Gastroesophageal sphincter (tissue), 4 donors: Measurements from ENCODE around the gene GRM7. TPM values are rescaled to one million over a fixed set of nuclear protein-coding genes. Genes with fewer than 3 reads are reported as not detected.

Experiments used
- ATAC-seq: fragments of 150-250 bp; one replicate; pipeline ENCODE4 v1.9.1; 2016; ENCODE audit warnings: mild to moderate bottlenecking, moderate library complexity
- H3K27ac ChIP-seq, 4 donors: fragments of 200-600 bp; sonication (generic) in 3 of 4; 1 replicate in 3 of 4; 2 replicates in 1 of 4; pipeline ENCODE4 v1.5.1; 2016 to 2019
- H3K27me3 ChIP-seq: fragments of 200-600 bp; sonication (generic); one replicate; pipeline ENCODE4 v1.5.1; 2019
- H3K36me3 ChIP-seq, 2 donors: fragments of 200-600 bp; sonication (generic); one replicate each; pipeline ENCODE4 v1.5.1; 2019; ENCODE audit warnings: control low read depth in 1 of 2
- H3K4me1 ChIP-seq, 3 donors: fragments of 200-600 bp; sonication (generic); 1 replicate in 2 of 3; 2 replicates in 1 of 3; pipeline ENCODE4 v1.5.1; 2016 to 2019; ENCODE audit warnings: control low read depth in 2 of 3
- H3K4me3 ChIP-seq, 2 donors: fragments of 200-600 bp; sonication (generic); one replicate each; pipeline ENCODE4 v1.5.1; 2019; ENCODE audit warnings: mild to moderate bottlenecking in 1 of 2, moderate library complexity in 1 of 2
- H3K9me3 ChIP-seq, 3 donors: fragments of 200-600 bp; sonication (generic); one replicate each; pipeline ENCODE4 v1.5.1; 2017 to 2019; ENCODE audit warnings: control low read depth in 2 of 3
- EP300 ChIP-seq: sonication (generic); formaldehyde crosslinking; IDR thresholded peaks from one replicate; pipeline ENCODE4 v1.6.1; 2017; ENCODE audit warnings: antibody characterized with exemption, mild to moderate bottlenecking
- POLR2A ChIP-seq, 2 donors: fragments of 450-650 bp; IDR thresholded peaks; one replicate each; pipeline ENCODE4 v1.6.1; 2017; ENCODE audit warnings: antibody characterized with exemption in 2 of 2, mild to moderate bottlenecking in 2 of 2, moderate library complexity in 1 of 2
- POLR2AphosphoS5 ChIP-seq: sonication (generic); formaldehyde crosslinking; IDR thresholded peaks from one replicate; pipeline ENCODE4 v1.6.1; 2017; ENCODE audit warnings: antibody characterized with exemption
- WGBS, 2 donors: methylation state at CpG; one replicate each; pipeline ENCODE4 v1.1.5; 2018; ENCODE audit warnings: low coverage in 1 of 2; 5-methylcytosine and 5-hydroxymethylcytosine counted together
- total RNA-seq, 4 donors: library from RNA; depleted of rRNA; stranded (reverse); fragments of >200 nt; gene quantifications; one replicate each; pipeline ENCODE4 v1.1.0, GENCODE V29; 2016
- TF ChIP-seq, protein P1 (sequence below), 4 experiments: fragments of 200-600 bp in 2 of 4; fragments of 450-650 bp in 2 of 4; sonication (generic) in 1 of 4; IDR thresholded peaks; one replicate each; pipeline ENCODE4 v1.5.1; 2017 to 2019; ENCODE audit warnings: antibody characterized with exemption in 4 of 4, mild to moderate bottlenecking in 2 of 4, moderate library complexity in 2 of 4

GRM7 gene
- total RNA-seq, 4 donors from 2014 or later: 0.40 to 7.6 TPM; not detected in 2

GRCh38 chr3:7650466-7650865 lies 789.6 kb downstream of the GRM7 start:
- H3K9me3 ChIP-seq: no peaks in the 10 kb centered on the region
- no peak for ATAC-seq
- WGBS, 2 donors: 67% methylated on average over 1 of the region's 1 CpG; no CpG with 5 or more reads in 1 of the 2 donors

DNA sequence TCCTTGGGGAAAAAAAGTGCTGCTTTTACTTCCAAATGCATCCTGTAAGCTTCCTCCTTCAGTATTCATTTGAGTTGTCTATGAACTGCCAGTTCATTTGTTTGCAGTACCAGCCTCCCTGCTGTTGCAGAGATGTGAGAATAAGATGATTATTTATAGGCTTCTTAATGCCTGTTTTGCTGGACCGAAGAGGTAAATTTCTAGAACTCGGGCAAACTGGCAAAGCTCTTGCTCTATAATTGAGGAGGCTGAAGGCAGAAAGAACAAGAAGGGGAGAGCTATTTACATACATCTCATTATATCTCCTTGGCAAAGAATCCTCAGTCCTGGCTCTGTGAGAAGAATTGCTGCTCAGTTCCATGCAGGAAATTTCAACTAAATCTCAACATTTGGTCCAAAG lies 790.4 kb downstream of the GRM7 start:
- H3K4me3 ChIP-seq: no peak overlapping the region
- no peak for ATAC-seq
- H3K4me1 ChIP-seq: no peaks in the 10 kb centered on the region
- 38 to 56% methylated on average over 2 of the region's 2 CpGs for WGBS, 2 donors
- TF ChIP-seq EP300 (no peak), POLR2AphosphoS5 (no peak), POLR2A (IDR thresholded peaks at IDR 0.05) (no peak)
- TF ChIP-seq, protein P1, sequence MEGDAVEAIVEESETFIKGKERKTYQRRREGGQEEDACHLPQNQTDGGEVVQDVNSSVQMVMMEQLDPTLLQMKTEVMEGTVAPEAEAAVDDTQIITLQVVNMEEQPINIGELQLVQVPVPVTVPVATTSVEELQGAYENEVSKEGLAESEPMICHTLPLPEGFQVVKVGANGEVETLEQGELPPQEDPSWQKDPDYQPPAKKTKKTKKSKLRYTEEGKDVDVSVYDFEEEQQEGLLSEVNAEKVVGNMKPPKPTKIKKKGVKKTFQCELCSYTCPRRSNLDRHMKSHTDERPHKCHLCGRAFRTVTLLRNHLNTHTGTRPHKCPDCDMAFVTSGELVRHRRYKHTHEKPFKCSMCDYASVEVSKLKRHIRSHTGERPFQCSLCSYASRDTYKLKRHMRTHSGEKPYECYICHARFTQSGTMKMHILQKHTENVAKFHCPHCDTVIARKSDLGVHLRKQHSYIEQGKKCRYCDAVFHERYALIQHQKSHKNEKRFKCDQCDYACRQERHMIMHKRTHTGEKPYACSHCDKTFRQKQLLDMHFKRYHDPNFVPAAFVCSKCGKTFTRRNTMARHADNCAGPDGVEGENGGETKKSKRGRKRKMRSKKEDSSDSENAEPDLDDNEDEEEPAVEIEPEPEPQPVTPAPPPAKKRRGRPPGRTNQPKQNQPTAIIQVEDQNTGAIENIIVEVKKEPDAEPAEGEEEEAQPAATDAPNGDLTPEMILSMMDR (IDR thresholded peaks at IDR 0.05): no peak
- H3K27ac ChIP-seq: no peak overlapping the region
- H3K9me3 ChIP-seq: no peaks in the 10 kb centered on the region
- H3K36me3 ChIP-seq: no peaks in the 10 kb centered on the region
- no peaks in the 10 kb centered on the region for H3K27me3 ChIP-seq

More at GRCh38 chr3:7650466-7650865, 789.6 kb downstream of the GRM7 start:
- Histone ChIP-seq H3K27ac (no peak overlapping the region), H3K36me3 (no peaks in the 10 kb centered on the region), H3K4me3 (no peak overlapping the region), H3K4me1 (no peaks in the 10 kb centered on the region), H3K27me3 (no peaks in the 10 kb centered on the region)
- no peak for TF ChIP-seq POLR2A (IDR thresholded peaks at IDR 0.05)
- no peak for TF ChIP-seq POLR2AphosphoS5
- TF ChIP-seq EP300: no peak
- TF ChIP-seq, protein P1 (IDR thresholded peaks at IDR 0.05): no peak

DNA sequence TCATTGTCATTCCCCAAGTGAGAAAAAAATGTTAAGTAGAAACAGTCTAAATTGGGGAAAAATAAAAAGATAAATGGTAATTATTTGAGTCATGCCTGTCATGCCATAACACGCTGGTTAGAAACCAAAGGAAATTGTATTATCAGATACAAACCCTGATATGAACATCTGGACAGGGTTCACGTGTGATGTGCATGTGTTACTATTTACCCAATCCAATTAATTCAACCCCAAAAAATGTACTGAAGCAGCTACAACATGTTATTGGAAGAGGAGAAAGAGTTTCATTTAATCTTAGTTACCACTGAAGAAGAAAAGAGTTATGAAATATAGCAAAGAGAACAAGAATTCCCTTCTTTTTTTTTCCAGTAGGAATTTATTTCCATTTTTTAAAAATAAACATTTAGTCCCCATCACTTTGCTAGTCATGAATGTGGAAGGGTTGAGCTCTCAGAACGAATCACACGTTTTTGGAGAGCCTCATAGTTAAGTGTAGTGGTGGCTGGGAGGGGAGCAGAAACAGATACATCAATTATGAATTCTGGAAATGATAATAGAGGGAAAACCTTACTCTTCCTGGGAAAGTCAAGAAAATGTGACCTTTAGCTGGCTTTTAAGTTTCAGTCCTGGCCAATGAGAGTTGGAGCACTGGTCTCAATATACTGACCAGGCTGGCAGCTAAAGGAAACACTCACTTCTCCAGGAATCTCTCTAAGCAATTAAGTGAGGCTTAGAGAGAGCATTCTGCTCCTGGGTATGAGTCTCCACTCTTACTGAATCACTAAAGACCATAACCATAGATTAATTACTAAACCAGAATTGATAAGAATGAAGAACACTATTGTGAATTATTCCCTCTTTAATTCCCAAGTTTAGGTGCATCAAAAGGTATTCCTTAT lies 796.5 kb downstream of the GRM7 start:
- Histone ChIP-seq H3K9me3 (no peaks in the 10 kb centered on the region), H3K27ac (peak overlapping the region in 1 of 4 donors; percentile 24), H3K4me1 (no peaks in the 10 kb centered on the region), H3K4me3 (no peak overlapping the region), H3K36me3 (no peaks in the 10 kb centered on the region), H3K27me3 (no peaks in the 10 kb centered on the region)
- TF ChIP-seq POLR2A (IDR thresholded peaks at IDR 0.05) (no peak), EP300 (no peak), POLR2AphosphoS5 (no peak)
- TF ChIP-seq, protein P1 (IDR thresholded peaks at IDR 0.05): no peak
- 55 to 58% methylated on average over 4 of the region's 4 CpGs for WGBS, 2 donors
- peak; percentile 67 for ATAC-seq

- Histone ChIP-seq H3K36me3 (no peaks in the 10 kb centered on the region), H3K27ac (no peak overlapping the region), H3K4me3 (no peak overlapping the region), H3K27me3 (no peaks in the 10 kb centered on the region), H3K4me1 (no peaks in the 10 kb centered on the region), H3K9me3 (no peaks in the 10 kb centered on the region)
- TF ChIP-seq POLR2A (IDR thresholded peaks at IDR 0.05) (no peak), POLR2AphosphoS5 (no peak)
- ATAC-seq: no peak
- 70 to 88% methylated on average over 3 of the region's 3 CpGs for WGBS, 2 donors
Measured at GRCh38 chr3:7658294-7658693, 797.4 kb downstream of the GRM7 start.

DNA sequence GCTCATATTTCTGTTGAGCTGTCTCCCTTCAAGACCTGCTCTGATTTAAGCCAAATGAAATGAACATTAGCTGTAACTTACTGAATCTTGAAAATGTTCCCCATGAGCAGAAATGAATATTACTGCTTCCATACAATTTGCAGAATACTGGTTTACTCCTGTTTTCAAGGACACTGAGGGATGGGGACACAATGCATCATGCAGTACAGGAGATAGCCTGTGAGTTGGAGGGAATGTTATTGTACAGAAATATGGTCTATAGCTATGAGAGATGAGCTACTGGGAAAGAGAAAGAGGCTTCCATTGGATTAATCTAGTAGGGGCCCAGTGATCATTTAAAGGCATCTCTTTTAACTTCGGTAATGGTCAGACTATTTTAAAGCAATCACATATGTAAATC lies 798.2 kb downstream of the GRM7 start:
- TF ChIP-seq POLR2A (IDR thresholded peaks at IDR 0.05) (no peak), EP300 (no peak), POLR2AphosphoS5 (no peak)
- TF ChIP-seq, protein P1 (IDR thresholded peaks at IDR 0.05): no peak
- Histone ChIP-seq H3K4me3 (no peak overlapping the region), H3K4me1 (no peaks in the 10 kb centered on the region), H3K27ac (no peak overlapping the region), H3K27me3 (no peaks in the 10 kb centered on the region), H3K9me3 (no peaks in the 10 kb centered on the region), H3K36me3 (no peaks in the 10 kb centered on the region)
- WGBS, 2 donors: 82 to 83% methylated on average over 1 of the region's 1 CpG
- ATAC-seq: no peak
